ENCODE data around the gene COMT.

GRCh38 chr22:19991645-19992451, 50.3 kb downstream of the COMT start:
- TF ChIP-seq CTCF (IDR thresholded peaks at IDR 0.05; ENCODE audit: low read depth, low read length, missing input control) = no peak
- no peak for TF ChIP-seq SP1 (IDR thresholded peaks at IDR 0.05)
- TF ChIP-seq HNF4A (conservative IDR thresholded peaks at IDR 0.05) = no peak

Measured in liver (tissue), 3 donors.